Endothelial cell of umbilical vein (primary cell): ENCODE data around the gene JPH3.

ENCODE experiments used
- EZH2 ChIP-seq: IDR thresholded peaks from 2 replicates; pipeline ENCODE4 v1.6.1; 2012; ENCODE audit warnings: borderline replicate concordance, low read depth, mild to moderate bottlenecking, moderate library complexity, low read length, inconsistent platforms; ENCODE audit not compliant: severe bottlenecking
- FOS ChIP-seq: IDR thresholded peaks from 2 replicates; pipeline ENCODE4 v1.6.1; 2011; ENCODE audit warnings: mild to moderate bottlenecking, low read length, moderate library complexity, borderline replicate concordance; ENCODE audit not compliant: insufficient read depth
- JUN ChIP-seq: IDR thresholded peaks from 2 replicates; pipeline ENCODE4 v1.6.1; 2011; ENCODE audit warnings: borderline replicate concordance, low read depth; ENCODE audit not compliant: insufficient read length, insufficient read depth
- MYC ChIP-seq: IDR thresholded peaks from one replicate; pipeline ENCODE4 v1.6.1; 2011; ENCODE audit warnings: mild to moderate bottlenecking, low read depth, low read length
- POLR2A ChIP-seq: IDR thresholded peaks from 2 replicates; pipeline ENCODE4 v1.6.1; 2012; ENCODE audit warnings: low read depth, mild to moderate bottlenecking, control low read depth, low read length
- POLR2AphosphoS5 ChIP-seq: IDR thresholded peaks from 2 replicates; pipeline ENCODE4 v1.6.1; 2012; ENCODE audit warnings: low read depth, mild to moderate bottlenecking, control low read depth, low read length, moderate library complexity; ENCODE audit not compliant: insufficient read depth
- TF ChIP-seq, protein P1 (sequence below), 2 donors: IDR thresholded peaks; 1 replicate in 1 of 2; 2 replicates in 1 of 2; pipeline ENCODE4 v1.5.1; 2011; ENCODE audit warnings: low read length in 2 of 2, mild to moderate bottlenecking in 2 of 2, moderate library complexity in 2 of 2, control low read depth in 1 of 2, inconsistent platforms in 1 of 2, low read depth in 1 of 2; ENCODE audit not compliant: insufficient read depth in 1 of 2; ENCODE audit errors: extremely low read depth in 1 of 2

DNA sequence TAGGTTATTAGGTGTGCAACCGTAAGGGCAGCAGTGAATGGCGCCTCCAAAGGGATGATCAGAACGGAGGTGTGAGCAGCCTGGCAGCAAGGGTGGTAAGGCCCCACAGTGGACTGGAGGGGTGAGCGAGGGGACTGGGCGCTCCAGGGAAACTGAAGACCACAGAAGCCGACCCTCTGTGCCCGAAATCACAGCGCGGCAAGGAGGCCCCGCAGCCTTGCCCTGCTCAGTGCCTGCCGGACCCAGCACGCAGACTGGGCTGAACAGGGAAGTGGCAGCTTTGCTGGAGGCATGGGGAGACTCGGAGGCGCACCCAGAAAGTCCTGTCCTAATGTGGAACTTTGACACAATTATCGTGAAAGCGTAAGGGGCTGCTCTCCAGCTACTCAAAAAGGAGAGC is 125.0 kb downstream of the JPH3 start:
- TF ChIP-seq, protein P1, sequence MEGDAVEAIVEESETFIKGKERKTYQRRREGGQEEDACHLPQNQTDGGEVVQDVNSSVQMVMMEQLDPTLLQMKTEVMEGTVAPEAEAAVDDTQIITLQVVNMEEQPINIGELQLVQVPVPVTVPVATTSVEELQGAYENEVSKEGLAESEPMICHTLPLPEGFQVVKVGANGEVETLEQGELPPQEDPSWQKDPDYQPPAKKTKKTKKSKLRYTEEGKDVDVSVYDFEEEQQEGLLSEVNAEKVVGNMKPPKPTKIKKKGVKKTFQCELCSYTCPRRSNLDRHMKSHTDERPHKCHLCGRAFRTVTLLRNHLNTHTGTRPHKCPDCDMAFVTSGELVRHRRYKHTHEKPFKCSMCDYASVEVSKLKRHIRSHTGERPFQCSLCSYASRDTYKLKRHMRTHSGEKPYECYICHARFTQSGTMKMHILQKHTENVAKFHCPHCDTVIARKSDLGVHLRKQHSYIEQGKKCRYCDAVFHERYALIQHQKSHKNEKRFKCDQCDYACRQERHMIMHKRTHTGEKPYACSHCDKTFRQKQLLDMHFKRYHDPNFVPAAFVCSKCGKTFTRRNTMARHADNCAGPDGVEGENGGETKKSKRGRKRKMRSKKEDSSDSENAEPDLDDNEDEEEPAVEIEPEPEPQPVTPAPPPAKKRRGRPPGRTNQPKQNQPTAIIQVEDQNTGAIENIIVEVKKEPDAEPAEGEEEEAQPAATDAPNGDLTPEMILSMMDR (IDR thresholded peaks at IDR 0.05; ENCODE audit: extremely low read depth in 1 of 2, insufficient read depth in 1 of 2, low read depth in 1 of 2, low read length in 2 of 2): no peak
- TF ChIP-seq JUN: no peak
- TF ChIP-seq POLR2A: no peak
- no peak for TF ChIP-seq POLR2AphosphoS5
- TF ChIP-seq EZH2: no peak
- no peak for TF ChIP-seq FOS
- TF ChIP-seq MYC: no peak
